Activated T-helper 2 cell treated with anti-CD3 and anti-CD28 coated beads, Interferon-gamma antibody, Interleukin-2, Interleukin-4, amounts not matched to agents 10 μg/mL and 5 μg/mL and 100 μg/mL, durations not matched to agents 14 hours and 24 hours and 36 hours (primary cell): ENCODE results near the gene TMOD2. TPM values are rescaled to one million over a fixed set of nuclear protein-coding genes. Genes with fewer than 3 reads are reported as not detected.
A peak's percentile ranks its signal among the peaks of the same experiment; 100 is the strongest.

Source experiments
- DNase-seq: peaks from one replicate; pipeline ENCODE4 v3.0.0; 2021; ENCODE audit warnings: low spot score
- H3K27ac Mint-ChIP-seq: one replicate; pipeline ENCODE4 v1.8.0; 2021; ENCODE audit warnings: mixed read lengths
- H3K27me3 Mint-ChIP-seq: one replicate; pipeline ENCODE4 v1.8.0; 2021; ENCODE audit warnings: low read depth, mixed read lengths
- H3K36me3 Mint-ChIP-seq: one replicate; pipeline ENCODE4 v1.8.0; 2021; ENCODE audit warnings: low read depth, mixed read lengths
- H3K4me1 Mint-ChIP-seq: one replicate; pipeline ENCODE4 v1.8.0; 2021; ENCODE audit warnings: low read depth, mixed read lengths
- H3K4me3 Mint-ChIP-seq: one replicate; pipeline ENCODE4 v1.8.0; 2021; ENCODE audit warnings: low read depth, mild to moderate bottlenecking, moderate library complexity, mixed read lengths
- H3K9me3 Mint-ChIP-seq: one replicate; pipeline ENCODE4 v1.8.0; 2021; ENCODE audit warnings: mixed read lengths
- intact Hi-C: fragments of 100-400 bp; cut with micrococcal nuclease; formaldehyde crosslinking; loops from one replicate; pipeline ENCODE4 v1.15.1; 2023
- total RNA-seq: library from RNA; stranded (reverse); gene quantifications from 2 replicates; pipeline ENCODE4 v1.2.3, GENCODE V29; 2022

Gene TMOD2
- total RNA-seq: 1.2 and 1.7 TPM in 2 replicates

GRCh38 chr15:51750792-51751696 is at the start of gene TMOD2:
Gene TMOD2, plus strand, starts transcription at chr15:51751597. Its CDS starts 14,845 bp downstream, at chr15:51766442.
- intact Hi-C loops: no loop called here
- Mint-ChIP-seq H3K27me3 (peaks cover 65% of the 10 kb centered on the region), H3K4me3 (peak within 1 kb of the TSS; percentile 79), H3K36me3 (no peaks in the 10 kb centered on the region), H3K4me1 (peaks cover 9% of the 10 kb centered on the region), H3K9me3 (no peaks in the 10 kb centered on the region), H3K27ac (no peak within 1 kb of the TSS)
- no peak for DNase-seq

GRCh38 chr15:51702710-51703109 is 48.7 kb upstream of the TMOD2 start:
- Mint-ChIP-seq H3K9me3 (no peaks in the 10 kb centered on the region), H3K27ac (no peak overlapping the region), H3K4me3 (no peak overlapping the region), H3K27me3 (peaks cover 38% of the 10 kb centered on the region), H3K4me1 (no peaks in the 10 kb centered on the region), H3K36me3 (no peaks in the 10 kb centered on the region)
- DNase-seq: no peak
- intact Hi-C loops: no loop called here

GRCh38 chr15:51706291-51706690 is 45.1 kb upstream of the TMOD2 start:
- no peaks in the 10 kb centered on the region for H3K4me1 Mint-ChIP-seq
- no peak for DNase-seq
- intact Hi-C loops: no loop called here
- H3K4me3 Mint-ChIP-seq: no peak overlapping the region
- H3K36me3 Mint-ChIP-seq: no peaks in the 10 kb centered on the region
- peaks cover 15% of the 10 kb centered on the region for H3K27me3 Mint-ChIP-seq
- H3K27ac Mint-ChIP-seq: no peak overlapping the region
- H3K9me3 Mint-ChIP-seq: no peaks in the 10 kb centered on the region

DNA sequence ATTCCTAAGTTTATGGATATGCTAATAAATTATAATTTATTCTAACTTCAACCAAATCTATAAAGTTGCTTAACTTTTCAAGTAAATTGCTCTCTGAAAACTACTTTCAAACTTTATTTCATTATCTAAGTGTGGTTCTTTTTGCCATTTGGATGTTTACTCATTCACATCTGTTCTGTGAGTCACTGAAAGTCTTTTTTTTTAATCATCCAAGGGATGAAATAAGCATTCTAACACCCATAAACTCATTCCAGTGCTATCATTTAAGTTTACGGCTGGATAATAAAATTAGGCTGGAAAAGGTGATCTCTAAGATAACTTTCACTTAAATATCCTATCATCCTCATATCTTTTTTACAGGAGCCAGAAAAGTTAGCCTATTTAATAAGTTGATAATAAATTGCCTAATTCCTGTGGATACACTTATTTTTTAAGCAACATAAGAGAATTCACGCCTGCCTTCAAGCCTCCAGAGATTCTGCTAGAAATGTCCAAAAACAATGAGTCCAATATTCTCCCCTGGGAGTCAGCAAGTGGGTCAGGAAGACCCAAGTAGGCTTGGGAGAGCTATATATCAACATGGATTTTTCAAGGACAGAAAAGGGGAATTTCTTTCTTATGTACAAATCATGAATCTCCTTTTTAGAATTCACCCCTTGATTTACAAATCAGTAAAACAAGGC is 44.3 kb upstream of the TMOD2 start:
- H3K36me3 Mint-ChIP-seq: no peaks in the 10 kb centered on the region
- intact Hi-C loops: no loop called here
- no peak for DNase-seq
- peaks cover 14% of the 10 kb centered on the region for H3K27me3 Mint-ChIP-seq
- no peak overlapping the region for H3K4me3 Mint-ChIP-seq
- H3K4me1 Mint-ChIP-seq: no peaks in the 10 kb centered on the region
- H3K27ac Mint-ChIP-seq: no peak overlapping the region
- H3K9me3 Mint-ChIP-seq: no peaks in the 10 kb centered on the region

DNA sequence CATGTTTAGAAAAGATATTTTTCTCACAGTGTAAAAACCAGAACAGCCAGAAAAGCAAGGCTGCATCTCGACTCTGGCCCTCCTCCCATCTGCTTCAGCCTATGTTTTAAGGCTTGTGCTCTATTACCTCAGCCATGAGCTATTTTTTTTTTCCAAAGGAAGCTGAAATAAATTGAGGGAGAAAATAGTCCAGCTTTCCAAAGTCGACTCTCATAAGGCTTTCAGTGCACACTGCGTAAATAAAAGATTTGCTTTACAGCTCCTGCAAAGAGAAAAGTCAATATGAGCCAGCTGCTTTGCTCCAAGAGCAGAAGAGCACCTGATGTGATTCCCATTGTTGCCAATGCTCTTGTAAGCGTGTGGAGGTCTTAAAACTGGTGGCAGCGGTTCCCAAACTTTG is 43.4 kb upstream of the TMOD2 start:
- DNase-seq: no peak
- H3K4me3 Mint-ChIP-seq: no peak overlapping the region
- intact Hi-C loops: no loop called here
- peaks cover 14% of the 10 kb centered on the region for H3K27me3 Mint-ChIP-seq
- no peak overlapping the region for H3K27ac Mint-ChIP-seq
- H3K36me3 Mint-ChIP-seq: no peaks in the 10 kb centered on the region
- no peaks in the 10 kb centered on the region for H3K4me1 Mint-ChIP-seq
- no peaks in the 10 kb centered on the region for H3K9me3 Mint-ChIP-seq

DNA sequence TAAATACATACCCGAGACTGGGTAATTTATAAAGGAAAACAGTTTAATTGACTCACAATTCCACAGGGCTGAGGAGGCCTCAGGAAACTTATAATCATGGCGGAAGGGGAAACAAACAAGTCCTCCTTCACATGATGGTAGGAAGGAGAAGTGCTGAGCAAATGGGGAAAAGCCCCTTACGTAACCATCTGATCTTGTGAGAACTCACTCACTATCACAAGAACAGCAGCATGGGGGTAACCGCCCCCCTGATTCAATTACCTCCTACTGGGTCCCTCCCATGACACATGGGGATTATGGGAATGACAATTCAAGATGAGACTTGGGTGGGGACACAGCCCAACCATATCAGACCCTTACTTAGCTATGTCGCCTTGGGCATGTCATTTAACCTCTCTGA is 42.4 kb upstream of the TMOD2 start:
- Mint-ChIP-seq H3K9me3 (no peaks in the 10 kb centered on the region), H3K36me3 (no peaks in the 10 kb centered on the region), H3K27me3 (peaks cover 11% of the 10 kb centered on the region), H3K4me1 (no peaks in the 10 kb centered on the region), H3K27ac (no peak overlapping the region), H3K4me3 (no peak overlapping the region)
- no peak for DNase-seq
- intact Hi-C loops: no loop called here

- Mint-ChIP-seq H3K4me1 (no peaks in the 10 kb centered on the region), H3K4me3 (no peak overlapping the region), H3K36me3 (no peaks in the 10 kb centered on the region), H3K27me3 (peaks cover 2% of the 10 kb centered on the region), H3K27ac (no peak overlapping the region), H3K9me3 (no peaks in the 10 kb centered on the region)
- no peak for DNase-seq
- intact Hi-C loops: no loop called here
Observed at GRCh38 chr15:51714162-51714561, 37.2 kb upstream of the TMOD2 start.

DNA sequence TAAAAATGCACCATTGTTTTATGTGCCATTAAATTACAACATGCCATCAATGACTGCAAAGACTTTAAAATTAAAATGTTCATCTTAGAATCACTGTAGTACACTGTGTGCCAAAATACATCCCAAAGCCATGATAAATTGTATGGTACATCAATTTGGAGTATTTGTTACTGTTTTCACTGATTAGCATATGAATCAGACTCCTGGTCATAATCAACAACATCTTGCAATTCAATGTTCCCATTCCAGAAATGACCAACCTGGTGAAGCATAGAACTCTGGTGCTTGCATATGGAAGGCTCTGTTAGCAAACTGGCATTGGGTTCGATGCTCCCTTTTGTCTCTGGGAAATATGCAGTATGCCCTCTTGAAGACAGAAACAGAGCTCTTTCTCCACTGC is 36.5 kb upstream of the TMOD2 start:
- no peak overlapping the region for H3K27ac Mint-ChIP-seq
- intact Hi-C loops: no loop called here
- no peak overlapping the region for H3K4me3 Mint-ChIP-seq
- H3K36me3 Mint-ChIP-seq: no peaks in the 10 kb centered on the region
- H3K4me1 Mint-ChIP-seq: no peaks in the 10 kb centered on the region
- peaks cover 2% of the 10 kb centered on the region for H3K27me3 Mint-ChIP-seq
- H3K9me3 Mint-ChIP-seq: no peaks in the 10 kb centered on the region
- DNase-seq: no peak

GRCh38 chr15:51718219-51718618 is 33.2 kb upstream of the TMOD2 start:
- intact Hi-C loops: no loop called here
- DNase-seq: no peak
- Mint-ChIP-seq H3K27ac (no peak overlapping the region), H3K27me3 (no peaks in the 10 kb centered on the region), H3K36me3 (peaks cover 12% of the 10 kb centered on the region), H3K4me3 (no peak overlapping the region), H3K4me1 (peaks cover 3% of the 10 kb centered on the region), H3K9me3 (no peaks in the 10 kb centered on the region)

GRCh38 chr15:51718746-51719145 is 32.7 kb upstream of the TMOD2 start:
- Mint-ChIP-seq H3K4me1 (peaks cover 3% of the 10 kb centered on the region), H3K36me3 (peaks cover 12% of the 10 kb centered on the region), H3K27ac (no peak overlapping the region), H3K4me3 (no peak overlapping the region), H3K27me3 (no peaks in the 10 kb centered on the region), H3K9me3 (no peaks in the 10 kb centered on the region)
- DNase-seq: no peak
- intact Hi-C loops: no loop called here

DNA sequence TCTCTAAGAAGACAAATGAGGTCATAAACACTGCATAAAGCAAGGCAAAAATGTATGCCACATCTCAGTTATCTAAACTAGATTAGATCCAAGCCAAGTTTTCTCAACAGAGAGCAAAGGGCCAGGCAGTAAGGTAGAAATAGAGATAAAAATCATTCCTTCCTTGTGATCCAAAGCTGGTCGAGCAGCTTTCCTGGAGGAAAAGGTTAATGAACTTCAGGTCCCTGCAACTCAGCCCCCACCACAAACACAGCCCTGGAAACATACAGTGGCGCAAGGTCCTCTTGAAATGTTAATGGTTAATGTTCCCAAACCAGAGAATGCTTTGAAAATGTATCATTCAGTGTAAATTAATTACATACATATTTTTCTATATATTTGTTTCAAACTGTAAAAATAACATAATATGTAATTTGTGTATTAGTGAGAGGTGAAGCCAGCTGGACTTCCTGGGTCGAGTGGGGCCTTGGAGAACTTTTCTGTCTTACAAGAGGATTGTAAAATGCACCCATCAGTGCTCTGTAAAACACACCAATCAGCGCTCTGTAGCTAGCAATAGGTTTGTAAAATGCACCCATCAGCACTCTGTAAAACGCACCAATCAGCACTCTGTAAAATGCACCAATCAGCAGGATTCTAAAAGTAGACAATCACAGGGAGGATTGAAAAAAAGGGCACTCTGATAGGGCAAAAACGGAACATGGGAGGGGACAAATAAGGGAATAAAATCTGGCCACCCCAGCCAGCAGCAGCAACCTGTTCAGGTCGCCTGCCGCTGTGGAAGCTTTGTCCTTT is 31.0 kb upstream of the TMOD2 start:
- no peaks in the 10 kb centered on the region for H3K9me3 Mint-ChIP-seq
- DNase-seq: no peak
- intact Hi-C loops: no loop called here
- H3K4me1 Mint-ChIP-seq: peaks cover 9% of the 10 kb centered on the region
- H3K27ac Mint-ChIP-seq: no peak overlapping the region
- H3K36me3 Mint-ChIP-seq: peaks cover 17% of the 10 kb centered on the region
- H3K4me3 Mint-ChIP-seq: no peak overlapping the region
- no peaks in the 10 kb centered on the region for H3K27me3 Mint-ChIP-seq

DNA sequence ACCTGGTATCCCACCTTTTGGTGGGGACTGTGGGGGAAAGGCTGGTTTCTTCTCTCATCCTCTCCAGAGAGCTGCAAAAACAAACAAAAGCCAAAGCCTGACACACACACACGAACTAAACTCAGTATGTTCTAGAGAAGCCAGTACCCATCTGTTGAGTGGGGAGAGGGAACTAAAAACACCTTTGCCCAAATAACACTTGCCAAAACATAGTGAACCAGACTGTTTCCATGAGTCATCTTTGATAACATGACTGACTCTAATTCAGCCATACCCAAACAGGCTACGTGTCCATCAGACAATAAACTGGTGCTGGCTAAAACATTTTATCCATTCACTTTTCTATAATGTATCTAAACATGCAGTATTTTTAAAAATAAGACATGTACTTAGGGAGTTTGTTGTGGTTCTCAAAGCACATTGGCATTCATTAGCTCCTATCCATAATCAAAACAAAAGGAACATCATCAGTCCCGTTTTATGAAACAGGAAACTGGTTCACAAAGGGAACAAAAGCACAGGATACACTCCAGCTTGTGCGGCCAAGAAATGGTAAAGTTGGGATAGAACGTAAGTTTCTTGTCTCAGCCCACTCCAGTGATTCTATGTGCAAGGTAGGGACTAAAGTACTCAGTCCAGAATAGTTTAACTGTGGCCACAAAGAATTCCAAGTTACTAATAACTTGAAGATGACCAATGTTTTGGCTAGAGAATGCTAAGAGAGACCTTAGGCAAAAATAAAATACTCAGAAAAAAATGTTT is 30.0 kb upstream of the TMOD2 start:
- DNase-seq: no peak
- Mint-ChIP-seq H3K9me3 (no peaks in the 10 kb centered on the region), H3K4me1 (peaks cover 12% of the 10 kb centered on the region)

More for the DNA sequence above, 30.0 kb upstream of the TMOD2 start:
- intact Hi-C loops: no loop called here
- peaks cover 17% of the 10 kb centered on the region for H3K36me3 Mint-ChIP-seq
- no peak overlapping the region for H3K27ac Mint-ChIP-seq
- no peaks in the 10 kb centered on the region for H3K27me3 Mint-ChIP-seq
- H3K4me3 Mint-ChIP-seq: no peak overlapping the region
